Spleen (tissue), 7 donors: ENCODE data around the gene COL21A1.

Experiments
- POLR2A ChIP-seq, 3 donors: fragments of 450-650 bp; IDR thresholded peaks; one replicate each; pipeline ENCODE4 v1.5.1; 2017; ENCODE audit warnings: antibody characterized with exemption in 3 of 3, mild to moderate bottlenecking in 1 of 3
- POLR2AphosphoS5 ChIP-seq, 3 donors: sonication (generic); formaldehyde crosslinking; IDR thresholded peaks; one replicate each; pipeline ENCODE4 v1.5.1; 2017; ENCODE audit warnings: antibody characterized with exemption in 3 of 3
- TF ChIP-seq, protein P1 (sequence below), 11 experiments: fragments of 200-600 bp in 7 of 11; fragments of 450-650 bp in 4 of 11; sonication (generic) in 4 of 11; IDR thresholded peaks in 8 of 11; conservative IDR thresholded peaks in 3 of 11; 1 replicate in 7 of 11; 2 replicates in 4 of 11; pipeline versions ENCODE4 v1.4.0 to v1.8.0; 2016 to 2021; ENCODE audit warnings: antibody characterized with exemption in 11 of 11, inconsistent platforms in 4 of 11, mild to moderate bottlenecking in 1 of 11
- donor health status: DM: no; HTN: no; CAD: no; lungs with moderate emphysema.
- donor health status: DM: no; HTN: no; CAD: no.
- donor health status: DM: no; HTN: no; CAD: no.

DNA sequence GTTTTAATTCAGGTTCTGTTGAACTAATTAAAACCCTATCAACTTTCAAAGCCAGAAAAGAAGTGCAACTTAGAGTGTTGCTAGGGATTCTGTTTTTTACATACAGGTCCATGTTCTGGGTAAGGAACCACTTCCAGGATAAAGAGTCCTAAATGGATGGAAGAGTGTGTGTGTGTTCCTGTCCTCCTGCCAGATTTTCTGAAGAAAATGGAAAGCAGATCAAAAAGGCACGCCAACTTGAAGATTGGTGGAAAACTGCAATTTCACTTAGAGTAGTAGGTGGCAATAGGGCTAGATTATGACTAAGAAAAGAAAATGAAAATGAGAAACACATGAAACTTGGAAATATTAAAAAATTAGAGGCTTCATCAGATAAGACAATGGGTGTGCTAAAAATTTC lies 85.3 kb downstream of the COL21A1 start:
- TF ChIP-seq, protein P1, sequence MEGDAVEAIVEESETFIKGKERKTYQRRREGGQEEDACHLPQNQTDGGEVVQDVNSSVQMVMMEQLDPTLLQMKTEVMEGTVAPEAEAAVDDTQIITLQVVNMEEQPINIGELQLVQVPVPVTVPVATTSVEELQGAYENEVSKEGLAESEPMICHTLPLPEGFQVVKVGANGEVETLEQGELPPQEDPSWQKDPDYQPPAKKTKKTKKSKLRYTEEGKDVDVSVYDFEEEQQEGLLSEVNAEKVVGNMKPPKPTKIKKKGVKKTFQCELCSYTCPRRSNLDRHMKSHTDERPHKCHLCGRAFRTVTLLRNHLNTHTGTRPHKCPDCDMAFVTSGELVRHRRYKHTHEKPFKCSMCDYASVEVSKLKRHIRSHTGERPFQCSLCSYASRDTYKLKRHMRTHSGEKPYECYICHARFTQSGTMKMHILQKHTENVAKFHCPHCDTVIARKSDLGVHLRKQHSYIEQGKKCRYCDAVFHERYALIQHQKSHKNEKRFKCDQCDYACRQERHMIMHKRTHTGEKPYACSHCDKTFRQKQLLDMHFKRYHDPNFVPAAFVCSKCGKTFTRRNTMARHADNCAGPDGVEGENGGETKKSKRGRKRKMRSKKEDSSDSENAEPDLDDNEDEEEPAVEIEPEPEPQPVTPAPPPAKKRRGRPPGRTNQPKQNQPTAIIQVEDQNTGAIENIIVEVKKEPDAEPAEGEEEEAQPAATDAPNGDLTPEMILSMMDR (IDR thresholded peaks at IDR 0.05 in 8 of 11, conservative IDR thresholded peaks at IDR 0.05 in 3 of 11): no peak
- TF ChIP-seq POLR2A (IDR thresholded peaks at IDR 0.05) (no peak), POLR2AphosphoS5 (IDR thresholded peaks at IDR 0.05) (no peak)
